Brain microvascular endothelial cell (primary cell): Measurements from ENCODE around the gene CST4.
"Not testable (repeated sequence)": the region's sequence is repeated elsewhere in the genome, so short reads cannot be mapped to it uniquely, and the experiment has no call there.

Experiments
- DNase-seq: peaks from one replicate; pipeline ENCODE4 v3.0.0-alpha.2; 2020
- H3K27ac ChIP-seq: fragments of 250-450 bp; sonication (Bioruptor Pico); 2 replicates; pipeline ENCODE4 v1.5.1; 2020; ENCODE audit warnings: mild to moderate bottlenecking, moderate library complexity
- H3K27me3 ChIP-seq: fragments of 250-450 bp; sonication (Bioruptor Pico); replicated peaks from 2 replicates; pipeline ENCODE4 v1.5.1; 2020; ENCODE audit warnings: mild to moderate bottlenecking
- H3K36me3 ChIP-seq: fragments of 250-450 bp; sonication (Bioruptor Pico); replicated peaks from 2 replicates; pipeline ENCODE4 v1.5.1; 2020; ENCODE audit warnings: mild to moderate bottlenecking
- H3K4me3 ChIP-seq: 2 replicates; pipeline ENCODE4 v1.5.1; 2011; ENCODE audit warnings: low read depth, mild to moderate bottlenecking, control low read depth, low read length, moderate library complexity
- in situ Hi-C: cut with HindIII; loops from 2 replicates; pipeline ENCODE4 v1.10.0; 2017; ENCODE audit warnings: low sequenced_read_pairs, low pct_ligation_motif_present
- TF ChIP-seq, protein P1 (sequence below): IDR thresholded peaks from 2 replicates; pipeline ENCODE4 v1.5.1; 2011; ENCODE audit warnings: low read depth, mild to moderate bottlenecking, moderate library complexity, low read length, control low read depth, inconsistent platforms; ENCODE audit errors: missing control alignments

Gene CST4

DNA sequence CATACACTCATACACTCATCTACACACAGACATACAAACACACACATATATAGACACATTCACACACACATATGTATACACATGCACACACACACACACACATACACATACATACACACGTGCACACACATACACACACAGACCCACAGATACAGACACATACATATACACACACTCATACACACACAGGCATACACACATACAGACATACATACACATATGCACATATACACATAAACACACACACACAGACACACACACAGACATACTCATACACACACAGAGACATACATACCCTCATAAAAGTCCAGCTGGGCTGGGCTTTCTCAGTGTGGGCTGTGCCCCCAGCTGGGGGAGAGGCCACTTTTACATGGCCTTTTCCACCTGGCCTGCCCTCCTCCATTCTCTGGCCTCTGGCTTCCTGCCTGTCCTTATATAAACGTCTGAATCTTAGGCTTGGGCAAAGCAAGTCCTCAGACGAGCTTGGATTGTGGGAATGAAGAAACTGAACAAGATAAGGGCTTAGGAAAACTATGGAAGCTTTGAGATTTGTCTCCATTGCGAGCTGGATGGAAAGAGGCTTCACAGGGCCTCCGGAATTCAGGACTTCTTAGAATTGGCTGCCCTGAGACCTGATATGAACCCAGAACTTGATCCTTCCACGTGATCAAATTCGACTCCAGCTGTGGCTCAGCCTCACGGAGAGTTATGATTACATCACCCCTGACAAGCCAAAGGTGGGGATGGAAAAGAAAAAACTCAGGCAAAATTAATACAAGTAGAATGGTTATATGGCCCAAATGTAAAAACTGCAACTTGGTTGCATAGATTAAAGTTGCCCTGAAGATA lies 28.6 kb downstream of the CST4 start:
- DNase-seq, result no peak

DNA sequence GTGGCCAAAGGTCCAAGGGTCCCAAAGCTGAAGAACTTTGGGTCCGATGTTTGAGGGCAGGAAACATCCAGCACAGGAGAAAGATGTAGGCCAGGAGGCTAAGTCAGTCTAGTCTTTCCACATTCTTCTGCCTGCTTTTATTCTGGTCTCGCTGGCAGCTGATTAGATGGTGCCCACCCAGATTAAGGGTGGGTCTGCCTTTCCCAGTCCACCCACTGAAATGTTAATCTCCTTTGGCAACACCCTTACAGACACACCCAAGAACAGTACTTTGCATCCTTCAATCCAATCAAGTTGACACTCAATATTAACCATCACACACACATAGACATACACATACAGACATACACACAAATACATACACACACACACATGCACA lies 29.2 kb downstream of the CST4 start:
- H3K27ac ChIP-seq, H3K4me3 ChIP-seq, H3K36me3 ChIP-seq: not testable (repeated sequence)

More for the DNA sequence above, 28.6 kb downstream of the CST4 start:
- in situ Hi-C loops, result no loop called here
- TF ChIP-seq, protein P1, sequence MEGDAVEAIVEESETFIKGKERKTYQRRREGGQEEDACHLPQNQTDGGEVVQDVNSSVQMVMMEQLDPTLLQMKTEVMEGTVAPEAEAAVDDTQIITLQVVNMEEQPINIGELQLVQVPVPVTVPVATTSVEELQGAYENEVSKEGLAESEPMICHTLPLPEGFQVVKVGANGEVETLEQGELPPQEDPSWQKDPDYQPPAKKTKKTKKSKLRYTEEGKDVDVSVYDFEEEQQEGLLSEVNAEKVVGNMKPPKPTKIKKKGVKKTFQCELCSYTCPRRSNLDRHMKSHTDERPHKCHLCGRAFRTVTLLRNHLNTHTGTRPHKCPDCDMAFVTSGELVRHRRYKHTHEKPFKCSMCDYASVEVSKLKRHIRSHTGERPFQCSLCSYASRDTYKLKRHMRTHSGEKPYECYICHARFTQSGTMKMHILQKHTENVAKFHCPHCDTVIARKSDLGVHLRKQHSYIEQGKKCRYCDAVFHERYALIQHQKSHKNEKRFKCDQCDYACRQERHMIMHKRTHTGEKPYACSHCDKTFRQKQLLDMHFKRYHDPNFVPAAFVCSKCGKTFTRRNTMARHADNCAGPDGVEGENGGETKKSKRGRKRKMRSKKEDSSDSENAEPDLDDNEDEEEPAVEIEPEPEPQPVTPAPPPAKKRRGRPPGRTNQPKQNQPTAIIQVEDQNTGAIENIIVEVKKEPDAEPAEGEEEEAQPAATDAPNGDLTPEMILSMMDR, result no peak
- Histone ChIP-seq H3K27ac (no peak overlapping the region), H3K4me3 (no peak overlapping the region), H3K27me3 (no peaks in the 10 kb centered on the region), H3K36me3 (no peaks in the 10 kb centered on the region)

DNA sequence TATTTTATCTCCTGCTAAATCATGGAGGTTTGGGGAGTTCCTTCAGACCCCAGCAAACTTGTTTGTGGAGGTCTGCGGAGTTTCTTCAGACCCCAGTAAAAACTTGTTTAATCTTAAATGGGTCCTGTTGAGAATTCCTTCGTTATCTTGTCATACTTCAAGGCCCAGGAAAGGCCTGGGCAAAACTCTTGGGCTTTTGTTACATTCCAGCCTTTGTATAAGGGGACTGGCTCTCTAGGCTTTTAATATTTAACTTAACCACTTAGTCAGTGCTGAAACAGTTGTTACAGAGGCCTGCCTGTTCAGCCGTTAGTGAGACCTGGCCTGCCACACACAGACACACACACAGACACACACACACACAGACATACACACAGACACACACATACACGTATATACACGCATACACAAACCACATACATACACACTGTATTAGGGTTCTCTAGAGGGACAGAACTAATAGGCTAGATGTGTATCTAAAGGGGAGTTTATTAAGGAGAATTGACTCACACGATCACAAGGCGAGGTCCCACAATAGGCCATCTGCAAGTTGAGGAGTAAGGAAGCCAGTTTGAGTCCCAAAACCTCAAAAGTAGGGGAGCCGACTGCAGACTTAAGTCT lies 29.7 kb downstream of the CST4 start:
- in situ Hi-C loops, result no loop called here
- Histone ChIP-seq H3K27ac (no peak overlapping the region), H3K4me3 (no peak overlapping the region), H3K36me3 (no peaks in the 10 kb centered on the region), H3K27me3 (no peaks in the 10 kb centered on the region)
- TF ChIP-seq, protein P1, result no peak
- DNase-seq, result no peak

More for the DNA sequence above, 29.2 kb downstream of the CST4 start:
- in situ Hi-C loops, H3K27me3 ChIP-seq, DNase-seq: not testable (repeated sequence)

DNA sequence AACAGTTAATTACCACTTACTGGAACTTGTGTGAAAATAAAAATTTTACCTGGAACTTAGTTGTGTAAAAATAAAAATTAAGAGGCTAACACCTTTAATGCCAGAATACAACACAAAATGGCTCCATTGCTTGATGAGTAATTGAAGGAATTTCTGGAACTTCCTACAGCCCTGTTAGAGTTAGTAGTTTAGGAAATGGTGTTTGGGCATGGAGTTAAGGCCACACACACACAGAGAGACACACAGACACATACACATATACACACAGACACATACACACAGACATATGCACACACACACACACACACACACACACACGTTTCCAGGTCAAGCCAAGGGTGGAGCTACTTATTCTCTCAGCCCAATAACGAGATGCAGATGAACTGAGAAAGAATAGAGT lies 30.5 kb downstream of the CST4 start:
- no peak for DNase-seq
- Histone ChIP-seq H3K27me3 (no peaks in the 10 kb centered on the region), H3K36me3 (no peaks in the 10 kb centered on the region), H3K4me3 (no peak overlapping the region), H3K27ac (no peak overlapping the region)
- TF ChIP-seq, protein P1, result no peak
- in situ Hi-C loops, result no loop called here

DNA sequence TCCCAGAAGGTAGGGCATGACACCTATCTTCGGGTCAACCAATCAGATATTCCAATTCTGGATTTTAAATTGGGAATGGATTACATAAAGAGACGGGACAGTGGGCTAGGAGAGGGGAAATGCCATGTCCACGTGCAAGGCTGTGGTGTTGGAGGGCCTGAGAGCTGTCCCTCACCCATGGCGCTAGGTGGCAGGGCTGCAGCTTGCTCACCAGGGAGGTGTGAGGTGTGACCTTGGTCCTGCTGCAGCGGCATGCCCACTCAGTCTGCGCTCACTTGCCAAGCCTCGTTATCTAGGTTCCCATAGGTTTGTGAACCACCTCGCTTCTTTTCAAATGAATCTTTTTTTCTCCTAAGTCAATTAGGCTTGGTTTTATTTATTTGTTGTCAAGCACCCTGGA lies 31.6 kb downstream of the CST4 start:
- DNase-seq, result no peak
- Histone ChIP-seq H3K36me3 (no peaks in the 10 kb centered on the region), H3K4me3 (no peak overlapping the region), H3K27me3 (no peaks in the 10 kb centered on the region), H3K27ac (no peak overlapping the region)
- TF ChIP-seq, protein P1, result no peak
- in situ Hi-C loops, result no loop called here

DNA sequence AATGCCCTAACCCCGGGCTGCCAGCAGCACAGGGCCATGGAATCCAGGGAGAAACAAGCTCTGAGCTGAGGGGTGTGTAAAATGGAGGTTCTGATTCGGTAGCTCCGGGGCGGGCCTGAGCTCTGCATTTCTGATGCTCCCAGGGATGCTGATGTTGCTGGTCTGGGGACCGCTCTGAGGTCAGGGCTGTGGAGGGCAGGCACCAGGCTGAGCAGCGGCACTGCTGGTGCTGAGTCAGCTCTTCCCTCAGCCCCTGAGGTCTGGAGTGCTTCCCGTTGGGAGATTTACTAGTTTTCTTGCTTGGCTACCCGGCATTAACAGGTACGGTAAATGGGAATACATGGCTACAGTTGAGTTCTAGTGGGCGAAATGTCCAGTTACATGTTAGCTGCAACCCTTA lies 32.5 kb downstream of the CST4 start:
- Histone ChIP-seq H3K27ac (no peak overlapping the region), H3K27me3 (no peaks in the 10 kb centered on the region), H3K4me3 (no peak overlapping the region), H3K36me3 (no peaks in the 10 kb centered on the region)
- in situ Hi-C loops, result no loop called here
- DNase-seq, result no peak
- TF ChIP-seq, protein P1, result no peak
